Pancreas (tissue), 10 donors: ENCODE measurements around the gene ALMS1. TPM values are rescaled to one million over a fixed set of nuclear protein-coding genes. Genes with fewer than 3 reads are reported as not detected.

ENCODE experiments used
- ATAC-seq, 4 donors: fragments of 200-7000 bp; cut with Tn5 transposase; one replicate each; pipeline versions ENCODE4 v1.8.0 to v1.9.1; 2020; ENCODE audit warnings: mild to moderate bottlenecking in 4 of 4, moderate library complexity in 4 of 4
- DNase-seq, 6 donors: peaks; one replicate each; pipeline ENCODE4 v3.0.0-alpha.2; 2020
- FAIRE-seq: peaks from 2 replicates; lab custom pipeline; 2012; peaks lifted over from hg19 to GRCh38; lab: Jason Lieb, UNC
- H3K27ac ChIP-seq, 4 donors: fragments of 200-600 bp; sonication (generic); 1 replicate in 3 of 4; 2 replicates in 1 of 4; pipeline versions ENCODE4 v1.5.0 to v1.8.0; 2020
- H3K27me3 ChIP-seq, 4 donors: fragments of 200-600 bp; one replicate each; pipeline ENCODE4 v1.8.0; 2021
- H3K36me3 ChIP-seq, 3 donors: fragments of 200-600 bp; sonication (generic) in 1 of 3; one replicate each; pipeline versions ENCODE4 v1.5.0 to v1.8.0; 2020 to 2021
- H3K4me1 ChIP-seq, 3 donors: fragments of 200-600 bp; one replicate each; pipeline ENCODE4 v1.8.0; 2021
- H3K4me3 ChIP-seq, 4 donors: fragments of 200-600 bp; sonication (generic) in 2 of 4; one replicate each; pipeline versions ENCODE4 v1.5.0 to v1.8.0; 2020 to 2021
- H3K9me3 ChIP-seq, 4 donors: fragments of 200-600 bp; one replicate each; pipeline ENCODE4 v1.8.0; 2021
- CTCF ChIP-seq, 4 donors: fragments of 200-600 bp; sonication (generic) in 3 of 4; IDR thresholded peaks; one replicate each; pipeline versions ENCODE4 v1.5.0 to v1.8.0; 2021; ENCODE audit warnings: antibody characterized with exemption in 4 of 4
- WGBS, 2 donors: extraction: QIAGEN DNeasy Blood & Tissue Kit; methylation state at CpG; one replicate each; pipeline ENCODE4 v1.1.7; 2013; 5-methylcytosine and 5-hydroxymethylcytosine counted together
- intact Hi-C, 3 donors: fragments of 100-400 bp; cut with DNase I; formaldehyde crosslinking; loops; one replicate each; pipeline versions ENCODE4 v1.11.1 to v1.14.2; 2022
- polyA plus RNA-seq, 2 donors: library from polyadenylated mRNA; stranded (reverse); fragments of 200-250 nt; gene quantifications; one replicate each; pipeline ENCODE4 v1.2.3, GENCODE V29; 2013
- total RNA-seq, 6 donors: library from RNA; stranded (reverse); fragmentation: NEBNext Ultra II Directional in 4 of 6; extraction: Animal tissue kit (Norgen Biotek cat#: 25700) in 4 of 6; gene quantifications; one replicate each; pipeline versions ENCODE4 v1.2.1 to v1.2.4, GENCODE V29; 2021 to 2023
- donor health status: healthy with polysubstance abuse.
- donor health status: DM: no; HTN: no; CAD: no; lungs with moderate emphysema.
- donor health status: DM: no; HTN: no; CAD: no.
- donor health status: control.
- donor health status: control.
- donor health status: Bipolar disorder and iron deficiency.
- donor health status: DM: yes; HTN: yes; CAD: no.
- donor health status: DM: no; HTN: no; CAD: no.
- donor health status: DM: no; HTN: no; CAD: no.
- donor health status: DM: yes; HTN: yes; CAD: no.

ALMS1 gene
- total and polyA plus RNA-seq, 8 donors, result 7.8 to 19.8 (median 13.3) TPM

DNA sequence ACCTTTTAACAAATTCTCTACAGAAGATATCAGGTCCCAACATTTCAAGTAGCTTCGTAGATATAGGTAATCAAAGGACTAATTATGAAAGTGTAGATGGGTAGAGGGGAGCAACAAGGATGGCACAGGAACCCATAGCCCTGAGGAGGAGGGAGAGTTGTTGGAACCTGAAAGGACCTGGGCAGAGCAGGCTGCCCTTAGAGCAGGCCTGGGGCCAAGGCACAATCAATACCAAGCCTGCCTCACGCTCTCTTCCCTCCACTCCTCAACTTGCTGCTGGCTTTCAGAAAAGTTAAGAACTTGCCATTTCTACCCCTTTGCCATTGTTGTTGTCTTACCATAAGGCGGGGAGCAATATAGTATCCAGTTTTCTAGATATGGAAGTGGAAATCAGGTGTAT is 266.7 kb downstream of the ALMS1 start:
- TF ChIP-seq CTCF (IDR thresholded peaks at IDR 0.05), result no peak
- no peaks in the 10 kb centered on the region for H3K27me3 ChIP-seq
- FAIRE-seq, result no peak
- H3K9me3 ChIP-seq, result no peaks in the 10 kb centered on the region
- intact Hi-C loops, result no loop called here
- no peak overlapping the region for H3K4me3 ChIP-seq
- no peaks in the 10 kb centered on the region for H3K36me3 ChIP-seq
- no peak overlapping the region for H3K27ac ChIP-seq
- no peak for ATAC-seq
- WGBS, 2 donors, result 76 to 83% methylated on average over 3 of the region's 3 CpGs
- DNase-seq, result no peak
- H3K4me1 ChIP-seq, result no peaks in the 10 kb centered on the region

DNA sequence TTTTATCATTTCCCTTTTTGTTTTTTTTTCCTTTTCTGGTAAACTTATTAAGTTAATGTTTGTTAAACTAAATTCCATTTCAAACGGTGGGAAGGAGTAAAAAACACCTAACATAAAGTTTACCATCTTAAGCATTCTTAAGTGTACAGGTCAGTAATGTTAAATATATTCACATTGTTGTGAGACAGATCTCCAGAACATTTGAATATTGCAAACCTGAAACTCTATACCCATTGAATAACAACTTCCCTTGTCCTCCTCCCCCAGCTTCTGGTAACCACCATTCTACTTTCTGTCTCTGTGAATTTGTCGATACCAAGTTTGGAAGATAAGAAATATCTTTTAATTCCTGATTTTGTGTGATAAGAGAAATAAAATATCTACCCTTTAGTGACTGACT is 268.5 kb downstream of the ALMS1 start:
- intact Hi-C loops, result no loop called here
- ATAC-seq (no peak), DNase-seq (no peak), FAIRE-seq (no peak)
- TF ChIP-seq CTCF (IDR thresholded peaks at IDR 0.05), result no peak
- Histone ChIP-seq H3K4me1 (no peaks in the 10 kb centered on the region), H3K27ac (no peak overlapping the region), H3K36me3 (no peaks in the 10 kb centered on the region), H3K4me3 (no peak overlapping the region), H3K27me3 (no peaks in the 10 kb centered on the region), H3K9me3 (no peaks in the 10 kb centered on the region)
- 33 to 41% methylated on average over 2 of the region's 2 CpGs for WGBS, 2 donors

Other genes with a start within 250 kb of the ALMS1 start
- gene NOTO, start 183.3 kb upstream of the ALMS1 start, total RNA-seq, result not detected
- not detected for gene NOTO, start 183.3 kb upstream of the ALMS1 start, polyA plus RNA-seq
- 10 to 100 TPM in 4 of 6 donors, 1 to 10 TPM in 2; 8.7 to 13.7 (median 11.5) TPM for gene SMYD5, start 171.6 kb upstream of the ALMS1 start, total RNA-seq
- gene SMYD5, start 171.6 kb upstream of the ALMS1 start, polyA plus RNA-seq, result 10 to 100 TPM; 17.0 to 19.6 TPM
- 10 to 100 TPM; 10.5 to 16.7 (median 13.2) TPM for gene PRADC1, start 152.6 kb upstream of the ALMS1 start, total RNA-seq
- gene PRADC1, start 152.6 kb upstream of the ALMS1 start, polyA plus RNA-seq, result 10 to 100 TPM; 19.1 to 20.9 TPM
- gene CCT7, start 151.5 kb upstream of the ALMS1 start, total RNA-seq, result 100 to 1,000 TPM in 4 of 6 donors, 10 to 100 TPM in 2; 91.8 to 141 (median 118) TPM
- 10 to 100 TPM; 72.7 to 92.2 TPM for gene CCT7, start 151.5 kb upstream of the ALMS1 start, polyA plus RNA-seq
- gene FBXO41, start 101.4 kb upstream of the ALMS1 start, total RNA-seq, result 1 to 10 TPM; 2.2 to 4.0 (median 3.0) TPM
- 1 to 10 TPM; 4.9 to 6.9 TPM for gene FBXO41, start 101.4 kb upstream of the ALMS1 start, polyA plus RNA-seq
- under 1 TPM in 3 of 6 donors, not detected in 3; 0.09 to 0.18 (median 0.09) TPM for gene EGR4, start 92.3 kb upstream of the ALMS1 start, total RNA-seq
- under 1 TPM; 0.19 to 0.94 TPM for gene EGR4, start 92.3 kb upstream of the ALMS1 start, polyA plus RNA-seq